ENCODE results near the gene PRR33. TPM values are rescaled to one million over a fixed set of nuclear protein-coding genes. Genes with fewer than 3 reads are reported as not detected.

PRR33 gene
- total RNA-seq, 1 experiment from 2014 or later: not detected

GRCh38 chr11:1924181-1924580 lies 32.5 kb upstream of the PRR33 start:
- DNase-seq (no peak), ATAC-seq (no peak)
- H3K27me3 ChIP-seq (ENCODE audit: low read length): no peaks in the 10 kb centered on the region
- ChIA-PET POLR2A (ENCODE audit: unreplicated experiment) (no interaction called here), CTCF (no interaction called here)
- no peak overlapping the region for H3K4me2 ChIP-seq (ENCODE audit: low read length)
- H3K9me3 ChIP-seq (ENCODE audit: low read length): no peaks in the 10 kb centered on the region
- BruUV-seq (replicated peaks): no TSS peak
- H3K4me1 ChIP-seq (ENCODE audit: insufficient read depth, low read length): no peaks in the 10 kb centered on the region
- intact Hi-C loops (cut with micrococcal nuclease): no loop called here
- H2AFZ ChIP-seq (ENCODE audit: low read length): no peak overlapping the region
- no peaks in the 10 kb centered on the region for H3F3A ChIP-seq (ENCODE audit: low read length, unreplicated experiment)
- H3K79me2 ChIP-seq (ENCODE audit: low read length): no peaks in the 10 kb centered on the region
- no peak overlapping the region for H3K27ac ChIP-seq (ENCODE audit: low read length)
- H3K4me3 ChIP-seq (ENCODE audit: low read length): no peak overlapping the region
- no peaks in the 10 kb centered on the region for H3K36me3 ChIP-seq (ENCODE audit: low read depth, low read length)
- H4K20me1 ChIP-seq (ENCODE audit: low read length): no peaks in the 10 kb centered on the region
- no peaks in the 10 kb centered on the region for H3K9me2 ChIP-seq (replicated peaks; ENCODE audit: low read length)
- TF ChIP-seq CTCF (conservative IDR thresholded peaks at IDR 0.05; ENCODE audit: low read depth, low read length) (no peak), EZH2 (IDR thresholded peaks at IDR 0.05; ENCODE audit: low read length, unreplicated experiment) (no peak)
- no peak overlapping the region for H3K9ac ChIP-seq (ENCODE audit: low read length)

DNA sequence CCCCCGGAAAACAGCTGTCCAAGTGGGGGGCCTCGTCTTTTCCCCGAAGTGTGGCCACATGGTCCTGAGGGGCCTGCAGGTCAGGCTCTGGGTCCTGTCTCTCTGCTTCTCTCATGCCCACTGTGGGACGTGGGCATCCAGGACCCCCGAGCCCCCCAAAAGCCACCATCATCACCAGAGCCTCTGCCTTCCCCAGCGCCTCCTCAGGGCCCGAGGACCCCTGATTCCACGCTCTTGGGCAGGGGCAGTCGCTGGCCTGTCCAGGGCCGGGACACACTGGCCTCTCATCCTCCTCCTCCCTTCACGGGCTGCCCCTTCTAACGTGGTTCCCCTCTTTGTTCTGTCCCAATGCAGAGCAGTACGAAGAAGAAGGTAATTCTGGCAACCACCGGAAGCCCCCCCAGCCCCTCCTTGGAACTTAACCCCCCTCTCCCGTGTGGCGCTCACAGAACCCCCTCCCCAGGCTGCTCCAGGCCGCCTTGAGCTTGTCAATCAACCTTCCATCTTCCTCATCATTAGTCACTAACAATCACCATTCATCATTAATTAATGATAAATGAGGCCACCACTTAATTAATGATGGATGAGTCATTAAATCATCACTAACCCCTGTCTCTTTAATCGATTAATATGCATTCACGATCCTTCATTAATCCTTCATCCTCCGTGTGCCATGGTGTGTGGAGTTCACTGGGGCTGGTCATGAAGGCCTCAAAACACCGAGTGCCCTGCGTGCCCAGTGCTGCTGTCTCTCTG lies 31.7 kb upstream of the PRR33 start:
- Histone ChIP-seq H3K27me3 (ENCODE audit: low read length) (no peaks in the 10 kb centered on the region), H3K27ac (ENCODE audit: low read length) (no peak overlapping the region), H2AFZ (ENCODE audit: low read length) (no peak overlapping the region), H3K4me1 (ENCODE audit: insufficient read depth, low read length) (no peaks in the 10 kb centered on the region), H3F3A (ENCODE audit: low read length, unreplicated experiment) (no peaks in the 10 kb centered on the region), H3K36me3 (ENCODE audit: low read depth, low read length) (no peaks in the 10 kb centered on the region), H3K9me2 (replicated peaks; ENCODE audit: low read length) (no peaks in the 10 kb centered on the region), H3K9me3 (ENCODE audit: low read length) (no peaks in the 10 kb centered on the region), H3K4me2 (ENCODE audit: low read length) (no peak overlapping the region), H4K20me1 (ENCODE audit: low read length) (no peaks in the 10 kb centered on the region), H3K79me2 (ENCODE audit: low read length) (no peaks in the 10 kb centered on the region), H3K4me3 (ENCODE audit: low read length) (no peak overlapping the region), H3K9ac (ENCODE audit: low read length) (no peak overlapping the region)
- TF ChIP-seq EZH2phosphoT487 (IDR thresholded peaks at IDR 0.05; ENCODE audit: borderline replicate concordance, low read length) (no peak), CTCF (conservative IDR thresholded peaks at IDR 0.05; ENCODE audit: low read depth, low read length) (no peak), EZH2 (IDR thresholded peaks at IDR 0.05; ENCODE audit: low read length, unreplicated experiment) (no peak)
- CTCF ChIA-PET: no interaction called here
- intact Hi-C loops (cut with micrococcal nuclease): no loop called here
- ATAC-seq (no peak), DNase-seq (no peak)
- POLR2A ChIA-PET (ENCODE audit: unreplicated experiment): no interaction called here
- no TSS peak for BruUV-seq (replicated peaks)

DNA sequence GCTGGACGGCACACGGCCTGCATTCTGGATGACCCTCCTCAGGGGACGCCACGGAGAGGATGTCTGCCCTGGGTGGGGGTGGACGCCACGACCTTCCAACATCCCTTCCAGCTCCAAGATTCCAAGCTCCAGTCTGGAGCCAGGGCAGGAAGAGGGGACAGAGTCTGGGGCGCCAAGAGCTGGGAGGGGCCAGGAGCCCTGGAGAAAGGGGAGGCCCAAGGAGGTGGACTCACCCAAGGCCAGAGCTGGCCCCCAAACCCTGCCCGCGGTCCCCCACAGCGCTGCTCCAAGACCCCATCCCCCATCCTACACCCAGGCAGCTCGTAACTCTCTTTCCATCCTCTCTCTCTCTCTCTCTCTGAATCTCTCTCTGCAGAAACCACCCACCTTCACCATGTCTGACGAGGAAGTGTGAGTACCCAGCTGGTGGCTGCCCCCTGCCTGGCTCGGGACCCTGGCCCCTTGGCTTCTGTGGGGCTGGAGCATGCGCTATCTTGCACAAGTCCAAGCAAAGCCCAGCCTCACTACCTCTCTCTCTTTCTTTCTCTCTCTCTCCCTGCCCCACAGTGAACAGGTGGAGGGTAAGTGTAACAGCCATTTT lies 30.9 kb upstream of the PRR33 start:
- Histone ChIP-seq H3K27ac (ENCODE audit: low read length) (no peak overlapping the region), H3K4me2 (ENCODE audit: low read length) (no peak overlapping the region), H3K9me3 (ENCODE audit: low read length) (no peaks in the 10 kb centered on the region), H3K27me3 (ENCODE audit: low read length) (no peaks in the 10 kb centered on the region), H2AFZ (ENCODE audit: low read length) (no peak overlapping the region), H3K9me2 (replicated peaks; ENCODE audit: low read length) (no peaks in the 10 kb centered on the region), H3K36me3 (ENCODE audit: low read depth, low read length) (no peaks in the 10 kb centered on the region), H4K20me1 (ENCODE audit: low read length) (no peaks in the 10 kb centered on the region), H3K4me3 (ENCODE audit: low read length) (no peak overlapping the region), H3K9ac (ENCODE audit: low read length) (no peak overlapping the region), H3F3A (ENCODE audit: low read length, unreplicated experiment) (no peaks in the 10 kb centered on the region), H3K4me1 (ENCODE audit: insufficient read depth, low read length) (no peaks in the 10 kb centered on the region), H3K79me2 (ENCODE audit: low read length) (no peaks in the 10 kb centered on the region)
- DNase-seq (no peak), ATAC-seq (no peak)
- POLR2A ChIA-PET (ENCODE audit: unreplicated experiment): no interaction called here
- intact Hi-C loops (cut with micrococcal nuclease): no loop called here
- CTCF ChIA-PET: no interaction called here
- no TSS peak for BruUV-seq (replicated peaks)
- TF ChIP-seq EZH2phosphoT487 (IDR thresholded peaks at IDR 0.05; ENCODE audit: borderline replicate concordance, low read length): no peak
- TF ChIP-seq CTCF (conservative IDR thresholded peaks at IDR 0.05; ENCODE audit: low read depth, low read length): no peak
- TF ChIP-seq EZH2 (IDR thresholded peaks at IDR 0.05; ENCODE audit: low read length, unreplicated experiment): no peak
